ENCODE measurements around the gene RAB11FIP2.

RAB11FIP2 gene

GRCh38 chr10:117996709-117997108 lies 50.0 kb downstream of the RAB11FIP2 start:
- Histone ChIP-seq H3K27me3 (ENCODE audit: control insufficient read depth, insufficient read depth, low read length) (no peaks in the 10 kb centered on the region), H3K4me1 (ENCODE audit: control insufficient read depth, insufficient read depth, low read length) (no peaks in the 10 kb centered on the region), H3K9ac (ENCODE audit: low read length) (no peak overlapping the region), H3K9me3 (ENCODE audit: control insufficient read depth, low read length) (no peaks in the 10 kb centered on the region), H3K36me3 (ENCODE audit: control insufficient read depth, insufficient read depth, low read length) (no peaks in the 10 kb centered on the region), H3K4me3 (ENCODE audit: low read length) (no peak overlapping the region)

GRCh38 chr10:117994771-117995170 lies 52.0 kb downstream of the RAB11FIP2 start:
- no peaks in the 10 kb centered on the region for H3K4me1 ChIP-seq (ENCODE audit: control insufficient read depth, insufficient read depth, low read length)
- H3K9me3 ChIP-seq (ENCODE audit: control insufficient read depth, low read length), result no peaks in the 10 kb centered on the region
- H3K4me3 ChIP-seq (ENCODE audit: low read length), result no peak overlapping the region
- H3K9ac ChIP-seq (ENCODE audit: low read length), result no peak overlapping the region
- no peaks in the 10 kb centered on the region for H3K36me3 ChIP-seq (ENCODE audit: control insufficient read depth, insufficient read depth, low read length)
- H3K27me3 ChIP-seq (ENCODE audit: control insufficient read depth, insufficient read depth, low read length), result no peaks in the 10 kb centered on the region

- no peak overlapping the region for H3K4me3 ChIP-seq (ENCODE audit: low read length)
- H3K36me3 ChIP-seq (ENCODE audit: control insufficient read depth, insufficient read depth, low read length), result no peaks in the 10 kb centered on the region
- no peaks in the 10 kb centered on the region for H3K9me3 ChIP-seq (ENCODE audit: control insufficient read depth, low read length)
- no peaks in the 10 kb centered on the region for H3K27me3 ChIP-seq (ENCODE audit: control insufficient read depth, insufficient read depth, low read length)
- no peak overlapping the region for H3K9ac ChIP-seq (ENCODE audit: low read length)
- no peaks in the 10 kb centered on the region for H3K4me1 ChIP-seq (ENCODE audit: control insufficient read depth, insufficient read depth, low read length)
These were observed 53.6 kb downstream of the RAB11FIP2 start for GRCh38 chr10:117993166-117993565.

DNA sequence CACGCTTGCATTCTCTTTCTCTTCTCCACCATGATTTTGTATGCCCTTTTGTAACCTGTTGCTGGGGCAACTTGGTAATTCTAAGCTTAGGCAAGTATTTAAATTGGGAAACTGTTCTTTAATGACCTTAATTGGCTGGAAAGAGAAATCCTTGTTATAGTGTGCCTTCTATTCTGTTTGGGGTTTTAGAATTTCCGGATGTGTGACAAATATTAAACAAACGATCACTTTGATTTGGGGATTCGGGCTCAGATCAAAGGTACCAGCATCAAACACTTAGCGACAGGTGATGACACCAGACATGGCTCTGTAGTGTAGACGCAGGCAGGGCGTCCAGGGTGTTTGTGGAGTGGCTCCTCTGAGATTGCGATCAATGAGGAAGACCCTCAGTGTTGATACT lies 55.0 kb downstream of the RAB11FIP2 start:
- Histone ChIP-seq H3K4me3 (ENCODE audit: low read length) (no peak overlapping the region), H3K9me3 (ENCODE audit: control insufficient read depth, low read length) (no peaks in the 10 kb centered on the region), H3K9ac (ENCODE audit: low read length) (no peak overlapping the region), H3K36me3 (ENCODE audit: control insufficient read depth, insufficient read depth, low read length) (no peaks in the 10 kb centered on the region), H3K4me1 (ENCODE audit: control insufficient read depth, insufficient read depth, low read length) (no peaks in the 10 kb centered on the region), H3K27me3 (ENCODE audit: control insufficient read depth, insufficient read depth, low read length) (no peaks in the 10 kb centered on the region)

GRCh38 chr10:117989962-117990361 lies 56.8 kb downstream of the RAB11FIP2 start:
- Histone ChIP-seq H3K4me1 (ENCODE audit: control insufficient read depth, insufficient read depth, low read length) (no peaks in the 10 kb centered on the region), H3K4me3 (ENCODE audit: low read length) (no peak overlapping the region), H3K9me3 (ENCODE audit: control insufficient read depth, low read length) (no peaks in the 10 kb centered on the region), H3K36me3 (ENCODE audit: control insufficient read depth, insufficient read depth, low read length) (no peaks in the 10 kb centered on the region), H3K27me3 (ENCODE audit: control insufficient read depth, insufficient read depth, low read length) (no peaks in the 10 kb centered on the region), H3K9ac (ENCODE audit: low read length) (no peak overlapping the region)

- no peaks in the 10 kb centered on the region for H3K36me3 ChIP-seq (ENCODE audit: control insufficient read depth, insufficient read depth, low read length)
- no peak overlapping the region for H3K4me3 ChIP-seq (ENCODE audit: low read length)
- H3K27me3 ChIP-seq (ENCODE audit: control insufficient read depth, insufficient read depth, low read length), result no peaks in the 10 kb centered on the region
- no peaks in the 10 kb centered on the region for H3K4me1 ChIP-seq (ENCODE audit: control insufficient read depth, insufficient read depth, low read length)
- H3K9ac ChIP-seq (ENCODE audit: low read length), result no peak overlapping the region
- no peaks in the 10 kb centered on the region for H3K9me3 ChIP-seq (ENCODE audit: control insufficient read depth, low read length)
These were observed 57.9 kb downstream of the RAB11FIP2 start for GRCh38 chr10:117988814-117989213.

DNA sequence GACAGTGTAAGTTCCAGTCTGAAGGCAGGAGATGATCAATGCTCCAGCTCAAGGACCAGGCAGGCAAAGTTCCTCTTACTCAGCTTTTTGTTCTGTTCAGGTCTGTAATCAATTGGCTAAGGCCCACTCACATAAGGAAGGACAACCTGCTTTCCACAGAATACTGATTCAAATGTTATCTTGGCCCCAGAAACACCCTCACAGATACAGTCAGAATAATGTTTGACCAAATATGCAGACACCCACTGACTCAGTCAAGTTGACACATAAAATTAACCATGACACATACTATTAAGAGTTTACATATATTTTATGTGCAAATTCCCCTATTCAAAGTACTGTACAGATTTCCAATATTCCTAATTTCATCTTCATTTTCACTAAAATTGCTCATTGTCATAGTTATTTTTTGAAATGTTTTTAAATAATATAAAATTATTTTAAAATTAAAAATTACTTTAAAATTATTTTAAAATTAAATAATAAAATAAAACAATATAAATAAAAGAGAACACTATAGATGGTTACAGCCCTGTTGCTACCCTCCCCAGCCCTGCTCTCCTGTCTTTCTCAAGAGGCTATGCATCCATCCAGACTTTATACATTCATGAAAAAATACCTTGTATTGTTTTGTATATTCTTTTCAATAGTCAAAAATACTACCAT lies 59.4 kb downstream of the RAB11FIP2 start:
- Histone ChIP-seq H3K9me3 (ENCODE audit: control insufficient read depth, low read length) (no peaks in the 10 kb centered on the region), H3K27me3 (ENCODE audit: control insufficient read depth, insufficient read depth, low read length) (no peaks in the 10 kb centered on the region), H3K4me1 (ENCODE audit: control insufficient read depth, insufficient read depth, low read length) (no peaks in the 10 kb centered on the region), H3K4me3 (ENCODE audit: low read length) (no peak overlapping the region), H3K36me3 (ENCODE audit: control insufficient read depth, insufficient read depth, low read length) (no peaks in the 10 kb centered on the region), H3K9ac (ENCODE audit: low read length) (no peak overlapping the region)

DNA sequence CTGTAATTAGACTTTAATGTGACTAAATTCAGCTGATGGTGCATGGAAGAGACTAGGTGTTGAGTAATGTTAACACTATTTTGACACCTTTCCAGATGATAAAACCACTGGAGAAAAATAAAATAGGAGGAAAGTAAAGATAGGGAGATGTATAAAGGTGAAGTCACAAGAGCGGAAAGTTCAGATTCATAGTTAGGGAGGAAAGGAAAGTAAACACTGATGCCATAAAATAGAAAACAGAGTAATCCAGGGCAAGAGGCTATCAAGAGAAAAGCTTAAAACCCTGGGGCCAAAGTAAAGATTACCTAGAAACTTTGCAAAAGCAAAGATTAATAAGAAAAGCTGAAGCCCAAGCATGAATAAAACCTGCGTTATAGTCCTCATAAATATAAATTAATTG lies 62.8 kb downstream of the RAB11FIP2 start:
- Histone ChIP-seq H3K36me3 (ENCODE audit: control insufficient read depth, insufficient read depth, low read length) (no peaks in the 10 kb centered on the region), H3K9ac (ENCODE audit: low read length) (no peak overlapping the region), H3K9me3 (ENCODE audit: control insufficient read depth, low read length) (no peaks in the 10 kb centered on the region), H3K4me3 (ENCODE audit: low read length) (no peak overlapping the region), H3K27me3 (ENCODE audit: control insufficient read depth, insufficient read depth, low read length) (no peaks in the 10 kb centered on the region), H3K4me1 (ENCODE audit: control insufficient read depth, insufficient read depth, low read length) (no peaks in the 10 kb centered on the region)

DNA sequence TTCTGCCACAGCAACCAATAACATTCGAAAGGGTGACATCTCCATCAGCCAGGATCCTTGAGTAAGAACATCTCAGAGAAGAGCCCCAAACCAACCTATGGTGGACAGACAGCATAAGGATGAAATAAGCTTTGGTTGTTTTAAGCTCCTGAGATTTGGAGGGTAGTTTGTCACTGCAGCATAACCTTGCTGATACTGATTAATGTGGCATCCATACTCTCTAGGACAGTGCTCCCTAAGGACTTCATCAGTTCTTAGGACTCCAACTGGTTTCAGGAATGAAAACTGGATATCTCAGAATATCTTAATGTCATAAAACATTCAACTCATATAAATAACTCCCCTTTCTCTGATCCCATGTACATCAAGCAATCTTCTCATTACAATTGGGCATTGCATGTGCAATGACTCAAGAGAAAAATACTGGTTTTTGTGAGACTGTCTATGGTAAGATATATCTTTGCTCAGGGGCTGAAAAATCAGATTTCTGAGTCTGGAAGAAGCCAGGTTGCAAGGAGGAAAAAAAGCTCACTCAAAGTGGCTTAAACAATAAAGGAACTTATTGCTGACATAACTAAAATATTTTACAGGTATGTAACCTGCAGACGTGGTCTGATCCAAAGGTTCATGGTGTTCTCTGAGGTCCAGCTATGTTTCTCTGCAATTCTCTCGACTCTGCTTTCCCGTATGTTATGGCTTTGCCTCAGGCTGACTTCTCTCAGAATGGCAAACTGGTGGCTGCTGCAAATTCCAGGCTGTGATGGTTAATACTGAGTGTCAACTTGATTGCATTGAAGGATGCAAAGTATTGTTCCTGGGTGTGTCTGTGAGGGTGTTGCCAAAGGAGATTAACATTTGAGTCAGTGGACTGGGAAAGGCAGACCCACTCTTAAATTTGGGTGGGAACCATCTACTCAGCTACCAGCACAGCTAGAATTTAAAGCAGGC lies 65.7 kb downstream of the RAB11FIP2 start:
- Histone ChIP-seq H3K9ac (ENCODE audit: low read length) (no peak overlapping the region), H3K4me1 (ENCODE audit: control insufficient read depth, insufficient read depth, low read length) (no peaks in the 10 kb centered on the region), H3K9me3 (ENCODE audit: control insufficient read depth, low read length) (no peaks in the 10 kb centered on the region), H3K27me3 (ENCODE audit: control insufficient read depth, insufficient read depth, low read length) (no peaks in the 10 kb centered on the region), H3K36me3 (ENCODE audit: control insufficient read depth, insufficient read depth, low read length) (no peaks in the 10 kb centered on the region), H3K4me3 (ENCODE audit: low read length) (no peak overlapping the region)

DNA sequence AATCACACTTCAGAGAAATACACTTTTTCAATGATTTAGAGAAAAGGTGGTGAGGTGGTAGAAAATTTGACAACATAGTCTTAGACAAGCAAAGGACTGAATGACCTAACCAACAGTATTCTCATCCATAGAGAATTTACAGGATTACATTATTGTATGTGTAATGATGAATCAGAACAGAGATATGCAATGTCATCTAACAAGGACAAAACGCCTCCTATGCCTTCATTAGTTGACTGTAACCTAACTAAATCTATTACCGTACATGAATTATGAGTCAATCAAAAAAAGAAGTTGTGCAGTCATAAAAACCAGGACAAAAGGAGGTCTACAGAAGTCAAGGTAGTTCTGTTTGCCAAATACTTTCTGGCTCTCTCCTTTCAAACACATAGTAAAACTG lies 66.5 kb downstream of the RAB11FIP2 start:
- Histone ChIP-seq H3K9me3 (ENCODE audit: control insufficient read depth, low read length) (no peaks in the 10 kb centered on the region), H3K9ac (ENCODE audit: low read length) (no peak overlapping the region)

DNA sequence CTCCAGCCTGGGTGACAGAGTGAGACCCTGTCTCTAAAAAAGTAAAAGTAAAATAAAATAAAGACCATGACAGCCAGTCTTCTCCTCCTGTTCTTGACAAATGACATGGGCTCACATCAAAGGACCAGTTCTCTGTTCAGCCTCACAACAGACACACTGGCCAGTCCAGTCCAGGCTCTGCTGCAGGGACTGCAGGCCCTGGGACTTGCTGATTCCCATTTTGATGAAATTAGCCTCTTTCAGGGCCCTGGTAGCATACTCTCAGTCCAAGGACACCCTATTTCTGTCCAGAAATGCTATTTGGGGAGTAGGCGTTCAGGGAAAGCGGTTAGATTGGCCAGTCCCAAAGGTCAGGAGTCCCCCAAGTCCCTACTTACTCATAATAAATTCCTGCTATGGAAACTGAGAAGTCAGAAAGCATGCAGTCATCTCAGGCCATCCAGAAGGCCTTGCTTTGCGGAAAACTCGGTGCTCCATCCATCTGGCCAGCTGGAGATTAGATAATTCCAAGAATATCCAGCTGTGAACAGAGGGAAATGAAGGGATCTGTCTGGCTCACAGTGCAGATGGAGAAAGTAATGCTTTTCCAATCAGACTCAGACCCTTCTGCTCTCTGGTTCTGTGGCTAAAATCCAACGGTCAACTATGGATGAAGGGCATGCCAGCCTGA lies 74.4 kb downstream of the RAB11FIP2 start:
- Histone ChIP-seq H3K9me3 (ENCODE audit: control insufficient read depth, low read length) (no peaks in the 10 kb centered on the region), H3K9ac (ENCODE audit: low read length) (no peak overlapping the region), H3K27me3 (ENCODE audit: control insufficient read depth, insufficient read depth, low read length) (no peaks in the 10 kb centered on the region), H3K36me3 (ENCODE audit: control insufficient read depth, insufficient read depth, low read length) (no peaks in the 10 kb centered on the region), H3K4me1 (ENCODE audit: control insufficient read depth, insufficient read depth, low read length) (no peaks in the 10 kb centered on the region), H3K4me3 (ENCODE audit: low read length) (no peak overlapping the region)

More for the DNA sequence above, 66.5 kb downstream of the RAB11FIP2 start:
- no peaks in the 10 kb centered on the region for H3K4me1 ChIP-seq (ENCODE audit: control insufficient read depth, insufficient read depth, low read length)
- no peak overlapping the region for H3K4me3 ChIP-seq (ENCODE audit: low read length)
- no peaks in the 10 kb centered on the region for H3K27me3 ChIP-seq (ENCODE audit: control insufficient read depth, insufficient read depth, low read length)
- no peaks in the 10 kb centered on the region for H3K36me3 ChIP-seq (ENCODE audit: control insufficient read depth, insufficient read depth, low read length)

- Histone ChIP-seq H3K9me3 (ENCODE audit: control insufficient read depth, low read length) (no peaks in the 10 kb centered on the region), H3K4me1 (ENCODE audit: control insufficient read depth, insufficient read depth, low read length) (no peaks in the 10 kb centered on the region), H3K36me3 (ENCODE audit: control insufficient read depth, insufficient read depth, low read length) (no peaks in the 10 kb centered on the region), H3K9ac (ENCODE audit: low read length) (no peak overlapping the region), H3K27me3 (ENCODE audit: control insufficient read depth, insufficient read depth, low read length) (no peaks in the 10 kb centered on the region), H3K4me3 (ENCODE audit: low read length) (no peak overlapping the region)
These were observed 75.8 kb downstream of the RAB11FIP2 start for GRCh38 chr10:117970962-117971361.
